HG03039 (cell line): ENCODE data around the gene KLF9.

Experiments used
- ATAC-seq: cut with Tn5 transposase; IDR thresholded peaks from one replicate; pipeline ENCODE4 v1.9.1; 2021; ENCODE audit warnings: mild to moderate bottlenecking, moderate library complexity; ENCODE audit not compliant: unreplicated experiment

Gene KLF9

GRCh38 chr9:70413799-70414775 lies at the start of gene KLF9:
Gene KLF9 (minus strand): TSS chr9:70414657. CDS start chr9:70413363, 1,294 bp downstream.
- peak; percentile 65 for ATAC-seq

- no peak for ATAC-seq
Measured at GRCh38 chr9:70463877-70464276, 49.4 kb upstream of the KLF9 start.

- no peak for ATAC-seq
Measured at GRCh38 chr9:70462300-70462699, 47.8 kb upstream of the KLF9 start.

- no peak for ATAC-seq
Measured at GRCh38 chr9:70457235-70457634, 42.8 kb upstream of the KLF9 start.

GRCh38 chr9:70455993-70456704 lies 41.7 kb upstream of the KLF9 start:
- no peak for ATAC-seq

- ATAC-seq = no peak
Measured at GRCh38 chr9:70452365-70452764, 37.9 kb upstream of the KLF9 start.

DNA sequence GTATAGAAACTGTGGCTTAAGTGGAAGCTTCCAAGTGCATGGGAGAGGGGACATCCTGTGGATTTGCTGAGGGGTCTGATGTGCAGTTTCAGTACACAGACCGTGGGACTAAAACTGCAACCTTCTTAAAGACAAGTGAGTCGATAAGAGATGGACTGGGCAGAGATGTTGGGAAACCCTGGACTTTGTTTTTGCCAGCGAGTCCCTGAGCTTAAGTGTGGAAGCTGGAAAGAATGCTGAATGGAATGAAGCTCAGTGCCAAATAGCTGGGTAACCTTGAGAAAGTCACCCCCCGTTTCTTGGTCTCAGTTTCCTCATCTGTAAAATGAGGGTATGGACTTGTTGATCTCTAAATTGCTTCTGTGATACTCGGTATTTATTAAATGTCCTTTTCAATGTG lies 37.3 kb upstream of the KLF9 start:
- ATAC-seq = no peak

GRCh38 chr9:70450738-70451137 lies 36.3 kb upstream of the KLF9 start:
- no peak for ATAC-seq

DNA sequence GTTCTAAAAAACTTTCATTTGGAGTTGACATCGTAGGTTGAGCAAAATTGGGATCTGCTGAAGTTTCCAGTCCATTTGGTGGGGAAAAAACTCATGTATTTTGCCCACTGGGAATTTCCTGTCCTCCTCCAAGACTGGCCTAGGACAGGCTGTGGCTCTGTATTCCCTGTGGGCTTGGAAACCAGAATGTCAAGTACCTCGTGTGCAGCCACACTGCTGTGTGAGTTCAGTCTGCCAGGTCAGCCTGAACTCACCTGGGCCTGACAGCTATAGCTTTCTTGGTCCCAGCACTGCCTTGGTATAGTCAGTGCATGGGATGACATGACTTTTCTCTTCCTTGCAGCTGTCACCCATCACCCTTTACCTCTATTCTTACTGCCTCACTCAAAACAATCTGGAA lies 35.0 kb upstream of the KLF9 start:
- ATAC-seq = no peak

- ATAC-seq = no peak
Measured at GRCh38 chr9:70448919-70449318, 34.5 kb upstream of the KLF9 start.

DNA sequence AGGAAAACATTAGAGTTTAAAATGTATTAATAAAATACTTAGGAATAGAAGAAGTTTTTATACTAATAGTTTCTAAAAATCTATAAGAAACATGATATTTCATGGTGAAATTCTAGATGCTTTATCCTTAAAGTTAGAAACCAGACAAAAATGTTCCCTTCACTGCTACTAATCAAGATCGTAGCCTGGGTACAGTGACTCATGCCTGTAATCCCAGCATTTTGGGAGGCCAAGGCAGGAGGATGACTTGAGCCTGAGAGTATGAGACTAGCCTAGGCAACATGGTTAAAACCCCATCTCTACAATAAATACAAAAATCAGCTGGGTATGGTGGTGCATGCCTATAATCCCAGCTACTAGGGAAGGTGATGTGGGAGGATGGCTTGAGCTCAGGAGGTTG lies 30.4 kb upstream of the KLF9 start:
- ATAC-seq = no peak

- ATAC-seq = no peak
Measured at GRCh38 chr9:70442328-70442848, 27.9 kb upstream of the KLF9 start.

DNA sequence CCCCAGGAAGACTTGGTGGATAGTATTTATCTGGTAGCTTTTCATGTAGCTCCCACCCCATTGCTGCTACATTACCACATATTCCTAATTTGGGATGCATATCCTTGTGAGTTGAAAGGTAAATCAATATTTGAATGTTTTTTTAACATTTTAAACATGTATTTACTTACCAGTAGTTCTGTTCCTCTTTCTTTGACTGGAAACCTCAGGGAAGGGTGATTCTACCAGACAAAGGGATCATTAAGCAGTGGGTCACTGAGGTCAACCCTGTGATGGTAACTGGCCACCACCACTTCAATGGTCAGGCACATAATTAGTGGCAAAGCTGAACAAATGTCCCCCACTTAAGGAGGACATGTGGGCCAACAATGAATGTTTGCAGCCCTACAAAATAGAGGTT lies 27.2 kb upstream of the KLF9 start:
- no peak for ATAC-seq

- ATAC-seq = no peak
Measured at GRCh38 chr9:70439991-70440706, 25.7 kb upstream of the KLF9 start.

DNA sequence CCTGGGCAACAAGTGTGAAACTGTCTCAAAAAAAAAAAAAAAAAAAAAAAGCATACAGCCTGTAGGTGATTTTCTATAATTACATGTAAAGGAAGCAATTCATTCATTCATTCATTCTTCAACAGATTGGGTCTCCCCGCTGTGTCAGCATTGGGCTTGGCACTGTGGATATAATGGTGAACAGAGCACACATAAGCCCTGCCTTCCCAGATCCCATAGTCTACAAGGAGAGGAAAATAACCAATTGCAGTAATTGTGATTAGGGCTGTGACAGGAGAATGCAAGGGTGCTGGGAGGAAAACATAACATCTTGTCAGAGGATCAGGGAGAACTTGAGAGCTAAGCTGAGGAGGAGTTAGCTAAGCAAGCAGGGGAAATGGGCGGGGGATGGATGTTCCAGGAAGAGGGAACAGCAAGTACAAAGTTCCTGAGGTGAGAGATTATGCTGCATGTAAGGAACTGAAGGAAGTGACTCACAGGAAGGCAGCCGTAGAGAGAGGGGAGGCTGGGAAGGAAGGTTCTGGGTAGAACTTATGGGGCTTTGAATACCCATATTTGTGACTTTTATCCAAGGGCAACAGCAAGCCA lies 24.0 kb upstream of the KLF9 start:
- no peak for ATAC-seq

DNA sequence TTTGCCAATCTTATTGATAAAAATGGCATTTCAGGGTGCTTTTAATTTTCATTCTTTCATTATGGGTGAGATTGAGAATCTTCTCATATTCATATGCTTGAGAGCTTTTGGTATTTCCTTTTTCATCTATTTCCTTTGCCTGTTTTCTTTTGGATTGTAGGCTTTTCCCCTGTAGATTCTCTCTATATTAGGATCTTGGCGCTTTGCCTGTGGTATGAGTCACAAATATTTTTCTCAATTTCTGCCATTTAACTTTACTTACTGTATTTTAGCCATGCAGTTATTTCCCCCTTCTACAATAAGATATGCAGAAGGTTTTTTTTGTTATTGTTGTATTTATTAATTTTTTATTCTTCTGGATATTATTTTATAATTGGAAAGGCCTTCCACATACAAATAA lies 21.5 kb upstream of the KLF9 start:
- no peak for ATAC-seq

GRCh38 chr9:70429899-70430298 lies 15.4 kb upstream of the KLF9 start:
- ATAC-seq = no peak

DNA sequence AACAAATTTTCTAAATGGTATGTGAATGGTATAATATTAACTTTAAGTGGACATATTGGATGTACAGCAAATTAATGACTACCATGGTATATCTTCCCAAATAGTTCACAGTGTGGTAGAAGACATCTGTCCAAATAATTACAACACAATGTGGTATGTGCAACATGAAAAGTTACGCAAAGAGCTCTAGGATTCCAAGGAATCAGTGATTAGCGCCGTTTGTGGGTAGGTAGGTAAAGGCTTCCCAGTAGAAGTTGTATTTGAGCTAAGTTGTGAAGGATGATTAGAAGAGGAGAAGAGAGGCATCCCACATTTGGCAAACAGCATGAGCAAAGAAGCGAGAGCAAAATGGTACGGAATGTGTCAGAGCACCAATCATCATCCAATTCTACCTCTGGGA lies 14.3 kb upstream of the KLF9 start:
- no peak for ATAC-seq

DNA sequence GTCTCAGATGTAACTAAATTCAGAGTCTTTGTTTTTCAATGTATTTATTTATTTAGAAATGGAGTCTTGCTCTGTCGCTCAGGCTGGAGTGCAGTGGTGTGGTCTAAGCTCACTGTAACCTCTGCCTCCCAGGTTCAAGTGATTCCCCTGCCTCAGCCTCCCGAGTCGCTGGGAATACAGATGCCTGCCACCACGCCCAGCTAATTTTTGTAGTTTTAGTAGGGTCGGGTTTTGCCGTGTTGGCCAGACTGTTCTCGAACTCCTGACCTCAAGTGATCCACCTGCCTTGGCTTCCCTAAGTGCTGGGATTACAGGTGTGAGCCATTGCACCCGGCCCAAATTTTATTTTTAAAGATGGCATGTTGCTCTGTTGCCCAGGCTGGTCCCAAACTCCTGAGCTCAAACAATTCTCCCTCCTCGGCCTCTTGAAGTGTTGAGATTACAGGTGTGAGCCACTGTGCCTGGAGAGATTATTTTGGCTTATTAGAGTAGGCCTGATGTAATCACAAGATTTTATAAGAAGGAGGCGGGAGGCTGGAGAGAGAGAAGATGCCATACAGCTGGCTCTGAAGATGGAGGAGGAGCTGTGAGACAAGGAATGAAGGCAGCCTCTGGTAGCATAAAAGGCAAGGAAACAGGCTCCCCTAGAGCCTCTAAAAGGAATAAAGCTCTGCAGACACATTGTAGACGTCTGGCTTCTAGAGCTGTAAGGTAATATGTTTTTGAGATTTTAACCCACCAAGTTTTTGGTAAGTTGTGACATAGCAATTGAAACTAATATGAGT lies 12.9 kb upstream of the KLF9 start:
- ATAC-seq = no peak

- no peak for ATAC-seq
Measured at GRCh38 chr9:70425192-70425591, 10.7 kb upstream of the KLF9 start.
